ENCODE data around the gene KRTAP12-1.

DNA sequence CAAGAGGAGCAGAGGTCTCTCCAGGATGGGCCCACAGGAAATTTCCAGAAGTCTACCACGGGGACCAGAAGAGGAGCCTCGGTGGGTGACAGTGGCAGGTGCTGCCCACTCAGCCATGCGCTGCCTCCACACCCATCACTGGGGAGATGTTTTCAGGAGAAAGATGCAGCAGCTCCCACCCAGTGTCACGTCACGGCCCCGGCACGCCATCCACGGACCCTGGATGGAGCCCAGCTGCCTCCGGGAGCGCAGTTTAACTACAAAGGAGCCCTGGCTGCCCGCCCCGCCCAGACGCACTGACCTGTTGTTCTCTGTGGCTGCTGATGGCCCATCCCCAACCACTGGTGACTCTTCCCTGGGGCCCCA is 22.7 kb upstream of the KRTAP12-1 start:
- TF ChIP-seq POLR2A (IDR thresholded peaks at IDR 0.05), result no peak
- TF ChIP-seq EP300 (IDR thresholded peaks at IDR 0.05), result no peak

All from tibial nerve (tissue), 3 donors.